Right renal cortex interstitium (tissue), 3 donors: ENCODE measurements around the gene TMTC2. TPM values are rescaled to one million over a fixed set of nuclear protein-coding genes. Genes with fewer than 3 reads are reported as not detected.
A peak's percentile ranks its signal among the peaks of the same experiment; 100 is the strongest.

ENCODE experiments used
- DNase-seq, 3 donors: peaks; one replicate each; pipeline ENCODE4 v3.0.0-alpha.2; 2013; ENCODE audit warnings: low read depth in 3 of 3, low spot score in 2 of 3
- polyA plus RNA-seq, 3 donors: library from polyadenylated mRNA; unstranded; fragments of 120-200 nt; gene quantifications; one replicate each; pipeline ENCODE4 v1.2.1, GENCODE V29; 2013; ENCODE audit not compliant: insufficient read length in 3 of 3

TMTC2 gene
- polyA plus RNA-seq, 3 donors = 32.5 to 40.5 (median 36.5) TPM

DNA sequence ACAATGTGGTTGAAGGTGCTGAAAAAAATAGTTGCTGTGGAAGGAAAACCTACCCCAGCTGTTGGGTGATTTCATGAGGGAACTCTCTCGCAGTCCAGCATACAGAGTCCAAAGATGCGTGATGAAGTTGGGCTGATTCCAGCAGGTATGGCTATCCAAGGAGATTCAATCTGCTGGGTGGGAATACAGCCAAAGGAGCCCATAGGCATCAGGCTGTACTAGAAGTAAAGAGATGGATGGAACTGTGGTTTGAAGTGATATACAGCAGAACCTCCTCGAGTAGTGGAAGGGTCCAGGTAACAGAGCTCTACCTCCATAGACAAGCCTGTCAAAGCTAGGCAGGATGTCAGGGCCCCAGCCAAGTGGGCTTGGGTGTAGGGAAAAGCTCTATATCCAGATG lies 11.5 kb upstream of the TMTC2 start:
- DNase-seq = no peak

DNA sequence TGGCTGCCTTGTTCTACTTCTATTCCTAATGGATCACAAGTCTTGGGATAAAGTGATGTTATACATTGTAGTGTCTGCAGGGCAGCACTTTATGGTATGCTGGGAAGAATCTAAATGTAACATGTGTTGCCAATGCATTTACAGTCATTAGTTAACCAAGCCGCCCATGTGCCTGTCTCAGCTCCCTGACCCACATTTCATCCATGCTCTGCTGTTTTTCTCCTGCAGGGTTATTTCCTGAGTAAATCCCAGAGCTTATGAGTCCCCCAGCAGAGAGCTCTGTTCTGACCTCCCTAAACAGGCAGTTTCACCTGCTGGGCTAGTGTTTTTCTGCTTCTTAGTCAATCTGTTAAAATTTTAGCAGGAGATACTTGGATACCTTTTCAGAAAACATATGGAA lies 4.4 kb upstream of the TMTC2 start:
- no peak for DNase-seq

DNA sequence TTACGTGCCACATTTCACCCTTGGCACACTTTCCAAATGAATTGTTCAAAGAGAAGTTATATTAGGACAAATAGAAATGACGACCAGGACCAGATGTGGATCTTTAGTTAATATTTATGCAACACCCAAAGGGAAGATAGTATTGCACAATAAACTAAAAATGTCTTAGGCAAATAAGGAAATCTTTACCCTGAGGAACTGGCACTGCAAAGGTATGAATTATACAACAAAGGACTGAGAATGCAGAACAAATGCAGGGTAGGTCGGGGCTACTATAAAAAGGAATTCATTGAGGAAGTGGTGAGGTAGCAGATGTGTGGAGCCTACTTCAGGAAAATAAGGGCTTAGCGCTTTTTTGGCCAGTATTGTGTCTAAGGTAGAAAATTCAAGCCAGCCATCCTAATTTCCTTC lies 3.9 kb upstream of the TMTC2 start:
- no peak for DNase-seq

DNA sequence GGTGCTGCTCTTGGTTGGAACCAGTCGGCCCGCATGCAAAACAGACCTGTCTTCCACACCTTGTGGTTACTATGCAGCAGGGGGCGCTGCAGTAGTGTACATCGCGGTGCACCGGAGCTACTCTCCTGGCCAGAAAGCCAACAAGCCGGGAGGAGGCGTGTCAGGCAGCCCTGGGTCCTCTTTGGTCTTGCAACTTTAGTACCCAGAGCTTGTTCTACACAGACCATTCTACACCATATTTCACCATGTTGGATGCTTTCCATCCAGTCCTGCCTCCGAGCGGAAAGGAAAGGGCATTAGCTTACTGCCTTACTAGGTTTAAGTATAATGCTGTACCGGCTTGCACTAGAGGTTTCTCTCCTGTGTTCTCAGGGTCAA lies 927 bp upstream of the TMTC2 start:
- peak; percentile 88 to 91 (median 90) for DNase-seq

DNA sequence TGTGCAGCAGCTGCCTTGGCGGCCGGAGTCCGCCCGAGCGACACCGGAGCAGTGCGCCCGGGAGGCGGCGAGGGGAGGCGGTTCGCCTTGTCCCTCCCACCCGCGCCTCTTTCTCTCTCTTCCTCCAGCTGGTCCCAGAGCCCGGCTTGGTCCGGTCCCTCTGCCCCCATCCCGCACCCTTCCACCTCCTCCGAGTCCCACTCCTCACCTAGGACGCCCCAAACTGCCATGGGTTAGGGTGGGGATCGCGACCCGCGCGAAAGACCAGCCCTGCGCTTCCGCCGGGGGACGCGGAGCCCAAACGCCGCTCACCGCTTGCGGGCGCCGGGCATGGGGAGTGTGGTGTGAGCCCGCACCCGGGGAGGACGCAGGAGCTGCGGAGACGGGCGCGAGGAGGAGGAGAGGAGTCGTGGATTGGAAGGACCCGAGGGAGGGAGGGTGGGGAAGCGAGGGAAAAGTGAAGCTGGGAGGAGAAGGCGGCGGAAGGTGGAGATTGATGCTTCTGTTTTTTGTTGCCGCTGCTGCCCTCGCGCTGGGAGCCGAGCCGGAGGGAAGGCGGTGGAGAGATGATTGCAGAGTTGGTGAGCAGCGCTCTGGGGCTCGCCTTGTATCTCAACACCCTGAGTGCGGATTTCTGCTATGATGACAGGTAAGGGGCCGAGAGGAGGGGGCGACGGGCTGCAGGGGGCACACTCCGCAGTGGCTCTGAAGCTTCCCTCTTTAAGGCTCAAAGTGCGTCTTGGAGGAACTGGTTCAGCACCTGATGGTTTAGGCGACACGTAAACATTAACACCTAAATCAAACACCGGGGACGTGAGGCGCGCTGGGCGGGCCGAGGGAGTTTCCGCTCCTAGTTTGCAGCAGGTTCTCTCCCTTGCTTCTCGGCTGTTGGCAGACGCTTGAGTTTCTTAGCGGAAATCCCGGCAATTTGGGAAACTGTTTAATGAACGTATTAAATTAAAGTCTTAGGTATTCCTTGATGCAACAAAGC lies 610 bp downstream of the TMTC2 start:
- no peak for DNase-seq

DNA sequence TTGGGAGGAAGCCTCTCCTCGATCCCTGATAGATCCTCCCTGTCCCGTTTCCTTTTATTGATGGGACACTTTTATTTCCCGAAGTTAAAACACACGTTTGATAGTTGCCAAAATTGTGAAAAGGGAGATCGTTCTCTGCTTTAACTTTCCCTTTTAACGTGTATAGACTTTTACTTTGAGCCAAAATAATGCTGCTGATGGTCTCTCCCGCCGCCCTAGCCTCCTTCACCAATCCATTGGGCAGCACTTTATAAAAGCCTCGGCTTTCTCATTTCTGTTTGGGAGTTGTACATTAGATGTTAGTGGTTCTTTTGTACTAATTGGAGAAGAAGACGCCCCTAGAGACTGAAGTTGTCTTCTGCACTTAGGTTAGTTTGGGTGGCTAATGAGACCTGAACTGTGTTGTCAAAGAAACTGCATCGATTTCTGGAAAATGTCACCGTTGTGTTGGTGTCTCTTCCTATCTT lies 1.4 kb downstream of the TMTC2 start:
- DNase-seq = no peak

DNA sequence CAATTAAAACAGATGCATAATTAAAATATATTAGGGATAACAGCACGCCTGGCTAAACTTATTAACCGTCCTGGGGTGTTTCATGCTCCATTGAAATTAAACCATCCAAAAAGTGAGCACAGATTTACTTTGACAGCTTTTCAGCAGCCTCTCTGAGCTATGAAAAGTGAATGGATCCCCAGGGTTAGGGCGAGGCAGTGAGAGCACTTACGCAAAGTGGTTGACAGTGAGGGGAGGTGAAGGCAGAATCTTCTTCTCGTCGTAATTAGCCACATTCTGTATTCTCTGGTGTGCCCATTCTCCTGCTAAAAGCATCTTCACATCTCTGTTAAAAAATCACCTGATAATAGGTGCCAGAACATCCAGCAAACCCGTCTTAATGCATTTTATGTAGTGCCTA lies 1.9 kb downstream of the TMTC2 start:
- DNase-seq = no peak

DNA sequence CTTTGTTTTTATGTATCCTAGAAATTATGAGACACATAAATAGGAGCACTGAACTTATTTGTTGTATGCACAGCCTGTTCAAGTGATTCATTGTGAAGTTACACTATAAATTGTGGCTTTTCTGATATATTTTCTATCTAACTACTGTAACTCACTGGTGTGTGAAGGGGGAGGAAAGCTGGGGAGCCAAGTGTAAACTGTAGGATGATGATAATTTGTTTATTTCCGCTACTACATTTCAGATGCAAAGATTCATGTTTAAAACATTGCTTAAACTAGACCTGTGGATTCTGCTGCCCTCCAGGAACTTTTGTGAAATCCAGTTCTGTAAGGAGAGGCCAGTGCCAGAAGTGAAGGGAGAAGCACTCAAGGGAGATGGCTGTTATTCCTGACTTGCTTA lies 3.3 kb downstream of the TMTC2 start:
- DNase-seq = no peak

DNA sequence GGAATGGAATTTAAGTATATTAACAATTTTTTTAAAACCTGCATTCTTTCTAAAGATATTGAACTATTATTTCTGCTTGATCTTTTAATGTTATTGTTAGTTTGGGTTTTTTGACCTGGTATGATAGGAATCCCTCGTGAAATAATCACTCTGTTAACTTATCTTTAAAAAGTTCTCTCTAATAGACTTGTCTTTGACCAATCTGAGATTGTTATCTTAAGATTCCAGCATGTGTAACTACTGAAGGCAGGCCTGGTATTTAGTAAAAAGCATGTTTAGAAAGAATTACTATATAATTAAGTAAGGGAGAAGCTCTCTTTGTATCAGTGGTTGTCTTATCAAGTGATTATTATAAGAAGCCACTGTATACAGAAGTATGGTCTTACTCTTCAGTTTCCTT lies 4.8 kb downstream of the TMTC2 start:
- no peak for DNase-seq

DNA sequence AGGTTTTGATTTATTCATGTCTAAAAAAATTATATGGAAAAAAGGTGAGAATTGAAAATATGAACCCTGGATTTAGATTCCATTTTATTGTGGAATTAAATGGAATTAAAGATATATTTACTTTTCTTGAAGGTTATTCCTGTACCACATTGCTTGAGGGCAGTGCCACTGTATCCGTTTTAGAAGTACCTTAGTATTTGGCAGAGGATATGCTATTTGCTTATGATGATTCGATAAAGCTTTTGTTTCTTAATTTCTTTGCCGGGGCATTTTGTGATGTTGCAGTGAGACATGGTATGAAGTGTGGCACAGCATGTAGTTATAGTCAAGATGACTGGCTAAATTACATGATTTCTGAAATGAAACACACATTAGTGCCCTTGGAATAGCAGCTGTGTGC lies 7.6 kb downstream of the TMTC2 start:
- DNase-seq = no peak

DNA sequence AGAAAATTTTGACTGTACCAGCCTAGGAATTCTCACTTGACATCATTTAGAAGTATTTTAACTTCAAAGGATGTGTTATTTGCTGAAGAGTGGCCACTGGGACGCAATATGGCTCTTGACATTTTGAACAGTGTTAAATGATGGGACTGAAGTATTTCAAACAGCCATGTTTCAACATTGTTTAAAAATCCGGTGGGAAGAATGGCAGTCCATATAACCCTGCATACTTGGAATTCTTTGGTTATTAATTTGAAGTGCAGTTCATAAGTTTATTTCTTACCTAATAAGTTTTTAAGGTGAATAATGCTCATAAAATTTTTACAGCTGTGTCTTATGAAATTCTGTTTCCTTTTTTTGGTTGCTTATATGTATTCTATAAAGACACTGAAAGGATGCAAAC lies 8.3 kb downstream of the TMTC2 start:
- DNase-seq = no peak

DNA sequence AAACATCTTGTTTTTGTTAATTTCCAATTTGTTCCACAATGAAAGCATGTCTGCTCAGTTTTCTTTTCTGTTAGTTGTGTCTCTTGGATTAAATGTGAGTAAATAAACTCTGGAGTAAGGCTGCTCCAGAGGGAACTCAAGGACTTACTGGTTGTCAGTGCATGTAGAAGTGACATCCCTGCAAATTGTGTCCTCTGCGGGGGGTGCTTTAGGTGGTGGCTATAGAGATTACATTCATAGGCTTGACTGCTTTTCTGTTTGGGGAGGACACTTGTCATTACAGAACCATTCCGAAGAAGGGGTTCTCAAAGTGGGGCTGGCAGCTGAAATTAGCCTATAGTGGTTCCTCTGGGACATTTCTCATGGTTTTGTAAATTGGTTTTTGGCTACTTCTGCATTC lies 8.8 kb downstream of the TMTC2 start:
- no peak for DNase-seq

DNA sequence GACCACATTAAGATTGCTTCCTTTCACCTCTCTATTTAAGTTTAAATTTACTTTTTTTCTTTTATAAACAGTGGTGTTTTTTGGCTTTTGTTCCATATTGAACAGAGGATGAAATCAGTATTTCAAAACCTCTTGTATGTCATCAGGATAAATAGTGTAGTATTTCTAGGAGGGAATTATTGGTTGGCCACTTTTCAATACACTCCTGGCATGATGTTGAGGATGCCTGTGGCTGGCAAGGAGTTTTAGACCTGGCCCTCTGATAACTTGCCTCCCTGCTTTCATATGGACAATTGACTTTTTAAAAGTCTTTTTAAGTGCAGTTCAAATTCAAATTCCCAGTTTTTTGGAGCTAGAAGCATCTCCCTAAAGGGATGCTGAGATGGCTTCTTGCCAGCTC lies 9.8 kb downstream of the TMTC2 start:
- no peak for DNase-seq

DNA sequence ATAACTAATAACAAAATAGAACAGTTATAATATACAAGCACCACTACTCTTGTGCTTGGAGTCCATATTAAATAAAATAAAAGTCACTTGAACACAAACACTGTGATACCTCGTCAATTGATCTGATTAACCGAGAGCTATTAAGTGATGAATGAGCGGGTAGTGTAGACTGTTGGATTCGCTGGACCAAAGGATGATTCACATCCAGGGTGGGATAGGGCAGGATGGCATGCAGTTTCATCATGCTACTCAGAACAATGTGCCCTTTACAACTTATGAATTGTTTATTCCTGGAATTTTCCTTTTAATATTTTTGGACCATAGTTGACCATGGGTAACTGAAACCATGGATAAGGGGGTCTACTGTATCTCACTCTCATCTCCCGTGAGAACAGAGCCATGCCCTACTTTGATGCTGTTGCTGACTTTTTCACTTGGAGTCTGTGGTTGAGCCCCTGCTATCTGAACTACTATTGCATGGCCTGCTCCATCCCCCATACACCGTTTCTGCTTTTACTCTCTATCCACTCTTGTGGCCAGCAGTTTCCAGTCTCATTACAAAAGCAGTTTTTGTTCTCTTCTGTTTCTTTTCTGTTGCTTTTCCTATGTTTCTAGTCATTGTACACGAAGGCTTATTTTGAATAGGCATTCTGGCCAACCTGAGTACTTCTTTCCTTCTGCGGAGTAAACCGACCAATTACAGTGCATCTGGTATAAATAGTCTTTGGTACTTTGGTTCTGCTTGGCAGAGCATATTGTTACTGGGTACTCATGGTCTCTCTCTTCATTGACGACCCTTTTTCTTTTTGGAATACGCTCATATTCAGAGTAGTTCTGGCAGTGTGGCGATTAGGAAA lies 12.2 kb downstream of the TMTC2 start:
- no peak for DNase-seq

DNA sequence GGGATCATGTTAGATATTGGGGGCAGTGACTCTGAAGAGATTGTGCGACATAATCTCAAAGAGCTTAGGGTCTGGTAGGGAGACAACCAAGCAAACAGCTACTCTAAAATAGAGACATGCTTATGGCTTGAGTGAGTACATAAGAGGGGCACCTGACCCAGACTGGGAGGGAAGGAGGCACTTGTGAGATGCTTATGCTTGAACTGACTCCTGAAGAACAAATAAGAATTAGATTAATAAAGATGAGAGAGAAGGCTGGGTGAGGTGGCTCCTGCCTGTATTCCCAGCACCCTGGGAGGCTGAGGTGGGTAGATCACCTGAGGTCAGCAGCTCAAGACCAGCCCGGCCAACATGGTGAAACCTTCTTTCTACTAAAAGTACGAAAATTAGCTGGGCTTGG lies 19.1 kb downstream of the TMTC2 start:
- DNase-seq = no peak

DNA sequence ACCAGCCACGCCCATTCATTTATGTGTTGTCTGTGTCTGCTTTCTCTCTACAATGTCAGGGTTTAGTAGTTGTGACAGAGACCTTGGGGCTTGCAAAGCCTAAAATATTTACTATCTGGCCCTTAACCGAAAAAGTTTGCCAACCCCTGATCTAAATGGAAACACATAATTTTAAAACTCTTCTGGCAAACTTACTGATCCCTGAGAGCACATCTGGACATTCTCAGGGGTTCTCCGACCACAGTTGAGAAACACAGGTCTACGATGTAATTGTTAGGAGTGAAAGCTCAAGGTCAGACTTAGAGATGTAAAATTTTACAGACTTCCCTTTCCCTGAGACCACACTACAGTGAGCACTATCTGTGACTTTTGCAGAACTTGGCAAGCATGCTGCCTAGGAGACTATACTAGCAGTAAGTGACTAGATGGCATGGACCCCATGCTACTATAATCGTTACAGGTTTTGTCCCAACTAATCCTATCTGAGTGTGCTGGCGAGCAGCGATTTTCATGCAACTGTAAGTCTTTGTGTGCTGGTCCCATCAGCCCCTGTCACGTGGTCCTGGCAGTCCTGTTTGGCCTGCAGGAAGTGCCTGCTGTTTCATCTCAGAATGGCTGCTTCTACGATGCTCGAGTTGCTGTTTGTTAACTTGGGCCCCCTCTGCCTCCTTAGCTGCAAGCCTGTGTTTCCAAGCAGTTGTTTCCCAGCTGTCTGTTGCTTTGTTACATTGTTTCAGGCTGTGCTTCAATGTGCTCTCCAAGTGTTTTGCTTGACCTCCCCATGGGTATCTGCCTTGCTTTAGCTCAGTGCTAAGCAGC lies 21.6 kb downstream of the TMTC2 start:
- peak; percentile 13 to 31 (median 25) for DNase-seq

DNA sequence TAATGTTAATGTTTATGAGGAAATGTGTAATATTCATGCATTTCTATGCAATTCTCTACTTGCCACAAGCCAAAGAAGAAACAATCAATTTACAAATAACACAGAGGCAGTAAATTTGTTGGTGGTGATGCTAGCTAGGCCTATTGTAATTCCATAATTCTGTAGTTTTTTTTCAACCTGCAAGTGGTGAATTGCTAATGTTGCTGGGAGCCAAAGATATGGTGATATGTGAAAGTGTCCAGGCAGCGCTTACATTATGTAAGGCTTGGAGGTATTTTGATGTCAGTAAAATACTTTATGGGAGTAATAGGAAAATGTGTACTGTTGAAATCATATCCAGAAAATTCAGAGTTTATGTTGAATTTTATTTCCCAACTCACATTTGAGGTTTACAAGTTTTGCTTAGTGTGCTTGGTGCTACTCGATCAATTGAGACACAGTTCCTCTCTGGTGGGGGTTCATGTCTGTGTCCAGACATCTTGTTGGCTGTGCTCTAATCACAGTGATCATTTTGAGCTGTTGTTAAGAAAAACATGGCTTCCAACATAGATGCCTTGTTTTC lies 23.2 kb downstream of the TMTC2 start:
- DNase-seq = no peak

DNA sequence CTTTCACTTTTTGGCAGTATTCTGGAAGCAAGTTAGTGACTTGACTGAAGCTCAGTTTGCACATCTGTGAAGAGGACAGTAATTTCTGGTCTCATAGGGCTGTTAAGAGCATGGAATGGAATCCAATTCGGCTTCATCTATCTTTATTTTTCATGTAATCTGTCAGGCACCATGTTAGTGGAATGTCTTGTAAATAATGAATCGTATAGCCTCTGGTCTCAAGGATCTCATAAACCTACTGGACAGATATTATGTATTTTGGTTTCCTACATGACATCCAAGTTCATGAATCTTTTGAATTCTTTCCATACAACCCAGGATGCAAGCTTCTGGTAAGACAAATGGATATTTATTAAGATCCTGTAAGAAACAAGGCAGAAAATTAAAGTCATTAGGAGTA lies 24.0 kb downstream of the TMTC2 start:
- DNase-seq = no peak

DNA sequence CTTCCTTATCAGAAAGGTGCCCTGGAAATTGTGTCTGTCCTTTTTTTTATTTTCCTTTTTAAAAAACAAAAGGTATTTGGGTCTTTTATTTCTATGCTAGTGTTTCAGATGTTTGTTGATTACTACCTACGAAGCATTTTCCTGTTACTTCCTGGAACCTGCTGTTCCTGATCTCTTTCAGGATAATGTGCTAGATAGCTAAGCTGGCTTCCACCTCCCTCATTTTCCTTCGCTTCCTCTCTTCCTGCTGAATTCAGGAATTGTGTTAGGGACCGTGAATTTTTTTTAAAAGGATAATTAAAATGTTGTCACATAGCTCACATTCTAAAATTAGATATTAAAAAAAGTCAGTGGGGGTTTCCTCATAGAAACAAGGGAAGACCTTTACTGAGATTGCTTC lies 27.7 kb downstream of the TMTC2 start:
- no peak for DNase-seq

DNA sequence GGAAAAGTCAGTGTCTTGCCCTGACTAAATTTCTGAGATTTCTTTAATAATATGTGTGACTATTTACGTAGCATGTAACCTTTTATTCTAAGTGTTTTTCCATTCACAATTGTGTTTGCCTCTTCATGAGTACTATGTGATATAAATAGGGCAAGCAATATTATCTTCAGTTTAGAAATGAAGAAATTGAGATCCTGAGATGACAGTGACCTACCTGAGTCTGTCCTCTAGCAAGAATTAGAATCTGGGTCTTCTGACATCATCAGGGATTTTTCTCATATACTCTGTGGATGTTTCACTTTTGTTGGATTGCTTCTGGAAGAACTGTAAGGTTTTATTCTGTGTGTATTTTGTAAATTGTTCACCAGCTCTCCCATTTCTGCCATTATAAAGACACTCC lies 35.0 kb downstream of the TMTC2 start:
- DNase-seq = no peak
